K562 (cell line): ENCODE measurements around the gene UBXN2A. TPM values are rescaled to one million over a fixed set of nuclear protein-coding genes. Genes with fewer than 3 reads are reported as not detected.

ENCODE experiments used
- PTRF ChIP-seq: fragments of 450-650 bp; IDR thresholded peaks from 2 replicates; pipeline ENCODE4 v1.6.1; 2016; ENCODE audit warnings: mild to moderate bottlenecking, missing genetic modification characterization, missing compliant biosample characterization
- polyA plus RNA-seq, 8 experiments: library from polyadenylated mRNA; depleted of rRNA in 4 of 8; stranded (reverse) in 5 of 8; unstranded in 3 of 8; fragments of >200 nt; fragmentation: Nextera tagmentation in 2 of 8; fragmentation: Illumina TruSeq in 1 of 8; extraction: Ambion mirVana in 2 of 8; extraction: Trizol in 1 of 8; gene quantifications; 2 replicates each; pipeline versions ENCODE4 v1.2.1 to v1.2.3, GENCODE V29; 2011 to 2014; ENCODE audit warnings: inconsistent platforms in 1 of 8, missing spikeins in 1 of 8
- total RNA-seq, 7 experiments: library from RNA; depleted of rRNA in 6 of 7; stranded (reverse); fragments of >200 nt in 6 of 7; fragmentation: Illumina TruSeq in 2 of 7; extraction: Trizol in 2 of 7; gene quantifications; 2 replicates each; pipeline versions ENCODE4 v1.2.1 to v1.2.3, GENCODE V29; 2011 to 2021; ENCODE audit warnings: low replicate concordance in 1 of 7
- TF ChIP-seq, protein P1 (sequence below): fragments of 450-650 bp; IDR thresholded peaks from 2 replicates; pipeline ENCODE4 v1.6.1; 2016; ENCODE audit warnings: mild to moderate bottlenecking, moderate library complexity
- TF ChIP-seq, protein P2 (sequence below), 2 experiments: fragments of 450-650 bp; conservative IDR thresholded peaks; 2 replicates each; pipeline ENCODE4 v1.6.1; 2017; ENCODE audit warnings: mild to moderate bottlenecking in 2 of 2, moderate library complexity in 2 of 2

UBXN2A gene
- total and polyA plus RNA-seq, 9 of the 15 experiments (the other 6 are each of a cell fraction or from before 2014, with no cell fraction given): 3.4 to 25.6 (median 16.0) TPM

DNA sequence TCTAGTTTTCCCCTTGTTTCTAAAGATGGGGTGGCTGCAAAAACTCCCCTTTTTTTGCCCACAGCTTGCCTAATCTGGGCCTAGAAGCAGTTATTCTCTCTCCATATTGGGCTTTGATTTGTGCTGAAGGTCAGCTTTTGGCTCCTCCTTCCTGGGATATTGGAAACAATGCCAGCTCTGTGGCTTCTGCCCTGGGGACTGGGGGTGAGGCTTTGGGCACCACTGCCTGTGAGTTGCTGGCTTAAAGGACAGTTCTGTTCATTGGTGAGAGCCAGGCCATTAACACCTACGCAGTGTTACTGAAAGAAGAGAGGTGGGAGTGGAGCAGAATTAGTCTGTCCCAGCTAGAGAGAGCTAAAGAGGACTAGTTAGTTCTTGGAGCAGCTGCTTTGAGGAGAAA is 4.3 kb downstream of the UBXN2A start (continued):
- TF ChIP-seq, protein P1, sequence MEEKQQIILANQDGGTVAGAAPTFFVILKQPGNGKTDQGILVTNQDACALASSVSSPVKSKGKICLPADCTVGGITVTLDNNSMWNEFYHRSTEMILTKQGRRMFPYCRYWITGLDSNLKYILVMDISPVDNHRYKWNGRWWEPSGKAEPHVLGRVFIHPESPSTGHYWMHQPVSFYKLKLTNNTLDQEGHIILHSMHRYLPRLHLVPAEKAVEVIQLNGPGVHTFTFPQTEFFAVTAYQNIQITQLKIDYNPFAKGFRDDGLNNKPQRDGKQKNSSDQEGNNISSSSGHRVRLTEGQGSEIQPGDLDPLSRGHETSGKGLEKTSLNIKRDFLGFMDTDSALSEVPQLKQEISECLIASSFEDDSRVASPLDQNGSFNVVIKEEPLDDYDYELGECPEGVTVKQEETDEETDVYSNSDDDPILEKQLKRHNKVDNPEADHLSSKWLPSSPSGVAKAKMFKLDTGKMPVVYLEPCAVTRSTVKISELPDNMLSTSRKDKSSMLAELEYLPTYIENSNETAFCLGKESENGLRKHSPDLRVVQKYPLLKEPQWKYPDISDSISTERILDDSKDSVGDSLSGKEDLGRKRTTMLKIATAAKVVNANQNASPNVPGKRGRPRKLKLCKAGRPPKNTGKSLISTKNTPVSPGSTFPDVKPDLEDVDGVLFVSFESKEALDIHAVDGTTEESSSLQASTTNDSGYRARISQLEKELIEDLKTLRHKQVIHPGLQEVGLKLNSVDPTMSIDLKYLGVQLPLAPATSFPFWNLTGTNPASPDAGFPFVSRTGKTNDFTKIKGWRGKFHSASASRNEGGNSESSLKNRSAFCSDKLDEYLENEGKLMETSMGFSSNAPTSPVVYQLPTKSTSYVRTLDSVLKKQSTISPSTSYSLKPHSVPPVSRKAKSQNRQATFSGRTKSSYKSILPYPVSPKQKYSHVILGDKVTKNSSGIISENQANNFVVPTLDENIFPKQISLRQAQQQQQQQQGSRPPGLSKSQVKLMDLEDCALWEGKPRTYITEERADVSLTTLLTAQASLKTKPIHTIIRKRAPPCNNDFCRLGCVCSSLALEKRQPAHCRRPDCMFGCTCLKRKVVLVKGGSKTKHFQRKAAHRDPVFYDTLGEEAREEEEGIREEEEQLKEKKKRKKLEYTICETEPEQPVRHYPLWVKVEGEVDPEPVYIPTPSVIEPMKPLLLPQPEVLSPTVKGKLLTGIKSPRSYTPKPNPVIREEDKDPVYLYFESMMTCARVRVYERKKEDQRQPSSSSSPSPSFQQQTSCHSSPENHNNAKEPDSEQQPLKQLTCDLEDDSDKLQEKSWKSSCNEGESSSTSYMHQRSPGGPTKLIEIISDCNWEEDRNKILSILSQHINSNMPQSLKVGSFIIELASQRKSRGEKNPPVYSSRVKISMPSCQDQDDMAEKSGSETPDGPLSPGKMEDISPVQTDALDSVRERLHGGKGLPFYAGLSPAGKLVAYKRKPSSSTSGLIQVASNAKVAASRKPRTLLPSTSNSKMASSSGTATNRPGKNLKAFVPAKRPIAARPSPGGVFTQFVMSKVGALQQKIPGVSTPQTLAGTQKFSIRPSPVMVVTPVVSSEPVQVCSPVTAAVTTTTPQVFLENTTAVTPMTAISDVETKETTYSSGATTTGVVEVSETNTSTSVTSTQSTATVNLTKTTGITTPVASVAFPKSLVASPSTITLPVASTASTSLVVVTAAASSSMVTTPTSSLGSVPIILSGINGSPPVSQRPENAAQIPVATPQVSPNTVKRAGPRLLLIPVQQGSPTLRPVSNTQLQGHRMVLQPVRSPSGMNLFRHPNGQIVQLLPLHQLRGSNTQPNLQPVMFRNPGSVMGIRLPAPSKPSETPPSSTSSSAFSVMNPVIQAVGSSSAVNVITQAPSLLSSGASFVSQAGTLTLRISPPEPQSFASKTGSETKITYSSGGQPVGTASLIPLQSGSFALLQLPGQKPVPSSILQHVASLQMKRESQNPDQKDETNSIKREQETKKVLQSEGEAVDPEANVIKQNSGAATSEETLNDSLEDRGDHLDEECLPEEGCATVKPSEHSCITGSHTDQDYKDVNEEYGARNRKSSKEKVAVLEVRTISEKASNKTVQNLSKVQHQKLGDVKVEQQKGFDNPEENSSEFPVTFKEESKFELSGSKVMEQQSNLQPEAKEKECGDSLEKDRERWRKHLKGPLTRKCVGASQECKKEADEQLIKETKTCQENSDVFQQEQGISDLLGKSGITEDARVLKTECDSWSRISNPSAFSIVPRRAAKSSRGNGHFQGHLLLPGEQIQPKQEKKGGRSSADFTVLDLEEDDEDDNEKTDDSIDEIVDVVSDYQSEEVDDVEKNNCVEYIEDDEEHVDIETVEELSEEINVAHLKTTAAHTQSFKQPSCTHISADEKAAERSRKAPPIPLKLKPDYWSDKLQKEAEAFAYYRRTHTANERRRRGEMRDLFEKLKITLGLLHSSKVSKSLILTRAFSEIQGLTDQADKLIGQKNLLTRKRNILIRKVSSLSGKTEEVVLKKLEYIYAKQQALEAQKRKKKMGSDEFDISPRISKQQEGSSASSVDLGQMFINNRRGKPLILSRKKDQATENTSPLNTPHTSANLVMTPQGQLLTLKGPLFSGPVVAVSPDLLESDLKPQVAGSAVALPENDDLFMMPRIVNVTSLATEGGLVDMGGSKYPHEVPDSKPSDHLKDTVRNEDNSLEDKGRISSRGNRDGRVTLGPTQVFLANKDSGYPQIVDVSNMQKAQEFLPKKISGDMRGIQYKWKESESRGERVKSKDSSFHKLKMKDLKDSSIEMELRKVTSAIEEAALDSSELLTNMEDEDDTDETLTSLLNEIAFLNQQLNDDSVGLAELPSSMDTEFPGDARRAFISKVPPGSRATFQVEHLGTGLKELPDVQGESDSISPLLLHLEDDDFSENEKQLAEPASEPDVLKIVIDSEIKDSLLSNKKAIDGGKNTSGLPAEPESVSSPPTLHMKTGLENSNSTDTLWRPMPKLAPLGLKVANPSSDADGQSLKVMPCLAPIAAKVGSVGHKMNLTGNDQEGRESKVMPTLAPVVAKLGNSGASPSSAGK: no peak
- TF ChIP-seq PTRF: no peak
- TF ChIP-seq, protein P2, sequence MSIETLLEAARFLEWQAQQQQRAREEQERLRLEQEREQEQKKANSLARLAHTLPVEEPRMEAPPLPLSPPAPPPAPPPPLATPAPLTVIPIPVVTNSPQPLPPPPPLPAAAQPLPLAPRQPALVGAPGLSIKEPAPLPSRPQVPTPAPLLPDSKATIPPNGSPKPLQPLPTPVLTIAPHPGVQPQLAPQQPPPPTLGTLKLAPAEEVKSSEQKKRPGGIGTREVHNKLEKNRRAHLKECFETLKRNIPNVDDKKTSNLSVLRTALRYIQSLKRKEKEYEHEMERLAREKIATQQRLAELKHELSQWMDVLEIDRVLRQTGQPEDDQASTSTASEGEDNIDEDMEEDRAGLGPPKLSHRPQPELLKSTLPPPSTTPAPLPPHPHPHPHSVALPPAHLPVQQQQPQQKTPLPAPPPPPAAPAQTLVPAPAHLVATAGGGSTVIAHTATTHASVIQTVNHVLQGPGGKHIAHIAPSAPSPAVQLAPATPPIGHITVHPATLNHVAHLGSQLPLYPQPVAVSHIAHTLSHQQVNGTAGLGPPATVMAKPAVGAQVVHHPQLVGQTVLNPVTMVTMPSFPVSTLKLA (conservative IDR thresholded peaks at IDR 0.05): no peak
